Dendritic cell treated with granulocyte-macrophage colony-stimulating factor and Interleukin-4, amounts not matched to agents 40 ng/mL and 50 ng/mL, for 4 days (primary cell): ENCODE measurements around the gene KIAA2012.

Source experiments
- H3K27ac Mint-ChIP-seq: one replicate; pipeline ENCODE4 v1.8.0; 2022; ENCODE audit warnings: mild to moderate bottlenecking, mixed read lengths
- H3K27me3 Mint-ChIP-seq: one replicate; pipeline ENCODE4 v1.8.0; 2022; ENCODE audit warnings: mild to moderate bottlenecking, mixed read lengths
- H3K36me3 Mint-ChIP-seq: one replicate; pipeline ENCODE4 v1.8.0; 2022; ENCODE audit warnings: low read depth, mixed read lengths
- H3K4me1 Mint-ChIP-seq: one replicate; pipeline ENCODE4 v1.8.0; 2022; ENCODE audit warnings: low read depth, mixed read lengths
- H3K4me3 Mint-ChIP-seq: one replicate; pipeline ENCODE4 v1.8.0; 2022; ENCODE audit warnings: mild to moderate bottlenecking, moderate library complexity, mixed read lengths
- H3K9me3 Mint-ChIP-seq: one replicate; pipeline ENCODE4 v1.8.0; 2022; ENCODE audit warnings: mixed read lengths
- intact Hi-C: fragments of 100-400 bp; cut with micrococcal nuclease; formaldehyde crosslinking; loops from one replicate; pipeline ENCODE4 v1.15.0; 2022

The KIAA2012 gene

DNA sequence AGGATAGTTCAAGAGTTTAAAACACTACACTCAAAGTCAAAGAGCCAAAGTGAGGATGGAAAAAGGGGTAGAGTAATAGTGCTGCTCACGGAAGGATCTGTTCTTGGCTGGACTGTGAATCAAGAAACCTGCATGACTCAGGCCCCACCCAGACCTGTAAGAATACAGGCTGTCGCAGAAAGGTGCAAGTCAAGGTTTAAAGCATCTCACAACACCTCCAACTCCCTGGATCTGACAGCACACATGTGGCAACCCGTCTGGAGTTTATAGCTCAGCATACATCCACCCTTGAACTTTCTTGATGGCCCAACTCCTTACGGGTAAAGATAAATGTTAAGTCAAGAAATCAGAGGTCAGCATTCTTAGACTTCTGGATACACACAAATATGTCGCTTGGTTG is 6.3 kb downstream of the KIAA2012 start:
- Mint-ChIP-seq H3K27me3 (peaks cover 2% of the 10 kb centered on the region), H3K36me3 (no peaks in the 10 kb centered on the region), H3K9me3 (no peaks in the 10 kb centered on the region), H3K4me3 (no peak overlapping the region), H3K27ac (no peak overlapping the region), H3K4me1 (no peaks in the 10 kb centered on the region)
- intact Hi-C loops: no loop called here

DNA sequence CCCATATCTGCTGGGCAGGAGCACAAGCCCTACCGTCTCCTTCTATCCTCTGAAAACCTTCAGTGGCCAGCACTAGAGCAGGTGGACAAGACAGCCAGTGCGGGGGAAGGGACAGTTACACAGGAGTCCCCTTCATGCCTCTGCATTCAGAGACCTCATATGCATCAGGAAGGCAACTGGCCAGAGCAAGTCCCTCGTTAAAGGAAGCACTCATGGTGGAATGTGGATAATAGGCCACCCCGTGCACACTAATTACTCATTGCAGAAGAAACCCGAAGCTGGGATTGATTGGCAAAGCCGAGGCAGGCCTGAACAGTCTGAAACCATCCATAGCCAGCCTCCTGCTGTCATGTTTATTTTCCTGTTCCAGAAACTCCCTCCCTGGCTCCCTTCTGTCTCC is 11.2 kb downstream of the KIAA2012 start:
- no peaks in the 10 kb centered on the region for H3K36me3 Mint-ChIP-seq
- no peak overlapping the region for H3K4me3 Mint-ChIP-seq
- intact Hi-C loops: no loop called here
- H3K27me3 Mint-ChIP-seq: peaks cover 5% of the 10 kb centered on the region
- no peaks in the 10 kb centered on the region for H3K4me1 Mint-ChIP-seq
- no peak overlapping the region for H3K27ac Mint-ChIP-seq
- H3K9me3 Mint-ChIP-seq: no peaks in the 10 kb centered on the region

DNA sequence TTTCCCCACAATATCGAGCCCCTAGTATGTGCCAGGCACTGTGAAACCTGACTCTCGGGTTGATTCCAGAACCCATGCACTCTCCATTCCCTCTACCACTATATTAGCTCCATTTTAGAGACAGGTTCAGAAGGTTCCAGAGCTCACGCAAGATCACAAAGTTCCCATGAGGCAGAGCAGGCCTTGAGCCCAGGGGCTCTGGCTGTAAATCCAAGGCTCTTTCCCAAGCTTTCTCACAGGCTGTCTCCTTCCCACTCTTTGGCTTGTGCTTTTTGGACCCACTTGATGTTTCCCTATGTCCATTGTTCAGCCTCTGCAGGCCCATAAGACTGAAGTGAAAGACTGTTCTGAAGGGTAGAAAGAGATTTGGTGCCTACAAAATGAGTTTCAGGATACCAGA is 15.7 kb downstream of the KIAA2012 start:
- intact Hi-C loops: no loop called here
- Mint-ChIP-seq H3K36me3 (no peaks in the 10 kb centered on the region), H3K4me1 (peaks cover 20% of the 10 kb centered on the region), H3K9me3 (no peaks in the 10 kb centered on the region), H3K27ac (no peak overlapping the region), H3K27me3 (peaks cover 29% of the 10 kb centered on the region), H3K4me3 (no peak overlapping the region)

DNA sequence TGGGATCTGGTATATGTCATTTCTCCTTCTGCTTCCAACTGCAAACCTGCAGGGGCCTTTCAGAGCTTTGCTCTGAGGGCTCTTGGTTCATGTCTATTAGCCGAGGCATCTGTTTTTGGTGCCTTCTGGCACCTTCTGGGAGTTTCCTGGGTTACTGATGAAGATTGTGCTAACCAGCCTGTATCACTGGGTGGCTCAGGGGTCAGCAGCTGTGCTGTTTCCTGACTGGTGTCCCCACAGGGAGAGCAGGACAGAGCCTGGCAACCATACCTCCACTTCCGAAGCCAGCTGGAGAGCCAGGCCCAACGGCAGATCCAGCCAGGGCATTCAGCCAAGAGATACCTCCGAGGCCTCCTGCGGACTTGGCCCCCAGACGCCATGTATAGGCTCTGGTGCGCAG is 17.5 kb downstream of the KIAA2012 start:
- Mint-ChIP-seq H3K4me3 (no peak overlapping the region), H3K9me3 (no peaks in the 10 kb centered on the region), H3K27me3 (peaks cover 29% of the 10 kb centered on the region), H3K27ac (no peak overlapping the region), H3K4me1 (peaks cover 20% of the 10 kb centered on the region), H3K36me3 (no peaks in the 10 kb centered on the region)
- intact Hi-C loops: no loop called here

DNA sequence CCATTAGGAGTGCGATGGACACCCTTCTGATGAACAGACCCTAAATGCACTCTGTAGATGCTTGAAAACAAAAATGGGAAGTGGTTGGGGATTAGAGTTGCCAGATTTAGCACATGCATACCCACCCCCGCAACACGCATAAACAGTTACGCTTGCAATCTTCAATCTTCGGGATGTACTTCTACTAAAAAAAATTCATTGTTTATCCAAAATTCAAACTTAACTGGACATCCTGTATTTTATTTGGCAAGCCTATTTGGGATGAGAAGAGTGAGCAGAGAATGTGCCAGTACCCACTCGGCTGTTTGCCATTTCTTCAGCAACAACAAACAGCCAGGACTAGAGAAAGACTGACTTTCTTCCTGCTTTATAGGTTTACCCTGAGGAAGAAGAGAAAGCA is 18.4 kb downstream of the KIAA2012 start:
- Mint-ChIP-seq H3K27me3 (peaks cover 29% of the 10 kb centered on the region), H3K27ac (peak overlapping the region; percentile 51), H3K36me3 (no peaks in the 10 kb centered on the region), H3K4me3 (no peak overlapping the region), H3K9me3 (no peaks in the 10 kb centered on the region), H3K4me1 (peaks cover 20% of the 10 kb centered on the region)
- intact Hi-C loops: no loop called here

DNA sequence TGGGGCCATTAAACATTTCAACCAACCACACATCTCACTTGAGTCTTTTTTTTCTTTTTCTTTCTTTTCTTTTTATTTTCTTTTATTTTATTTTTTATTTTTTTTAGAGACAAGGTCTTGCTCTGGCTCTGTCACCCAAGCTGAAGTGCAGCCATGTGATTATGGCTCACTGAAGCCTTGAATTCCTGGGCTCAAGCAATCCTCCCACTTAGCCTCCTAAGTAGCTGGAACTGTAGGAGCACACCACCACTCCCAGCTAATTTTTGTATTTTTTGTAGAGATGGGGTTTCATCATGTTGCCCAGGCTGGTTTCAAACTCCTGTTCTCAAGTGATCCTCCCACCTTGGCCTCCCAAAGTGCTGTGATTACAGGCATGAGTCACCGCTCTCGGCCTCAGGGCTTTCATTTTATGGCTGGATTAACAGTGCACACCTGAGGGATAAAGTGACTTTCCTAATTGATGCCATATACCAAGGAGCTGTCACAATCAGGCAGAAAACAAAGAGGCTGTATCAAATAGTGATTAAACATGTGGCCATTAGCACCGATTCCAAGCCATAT is 21.5 kb downstream of the KIAA2012 start:
- H3K36me3 Mint-ChIP-seq: no peaks in the 10 kb centered on the region
- peaks cover 20% of the 10 kb centered on the region for H3K4me1 Mint-ChIP-seq
- peaks cover 26% of the 10 kb centered on the region for H3K27me3 Mint-ChIP-seq
- H3K4me3 Mint-ChIP-seq: no peak overlapping the region
- intact Hi-C loops: no loop called here
- H3K27ac Mint-ChIP-seq: no peak overlapping the region
- H3K9me3 Mint-ChIP-seq: no peaks in the 10 kb centered on the region

DNA sequence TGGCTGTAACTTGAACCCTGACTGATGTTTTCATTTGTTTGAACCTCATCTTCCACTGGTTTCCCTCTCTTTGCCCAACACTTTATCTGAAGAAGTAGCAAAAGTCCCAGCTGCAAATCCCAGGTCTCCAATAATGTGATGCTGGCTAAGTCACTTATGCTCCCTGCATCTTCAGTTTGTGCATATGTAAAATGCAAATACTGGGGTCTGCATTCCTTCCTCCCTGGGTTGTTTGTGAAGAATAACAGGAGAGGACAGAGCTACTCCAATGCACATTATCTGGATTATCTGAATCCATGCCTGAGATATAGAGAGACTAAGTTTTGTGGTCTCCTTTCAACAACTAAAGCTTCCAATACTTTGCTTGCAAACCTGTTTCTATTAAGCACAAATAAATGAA is 22.2 kb downstream of the KIAA2012 start:
- Mint-ChIP-seq H3K27ac (no peak overlapping the region), H3K27me3 (peaks cover 23% of the 10 kb centered on the region), H3K9me3 (no peaks in the 10 kb centered on the region), H3K4me3 (no peak overlapping the region), H3K4me1 (peaks cover 20% of the 10 kb centered on the region), H3K36me3 (no peaks in the 10 kb centered on the region)
- intact Hi-C loops: no loop called here

DNA sequence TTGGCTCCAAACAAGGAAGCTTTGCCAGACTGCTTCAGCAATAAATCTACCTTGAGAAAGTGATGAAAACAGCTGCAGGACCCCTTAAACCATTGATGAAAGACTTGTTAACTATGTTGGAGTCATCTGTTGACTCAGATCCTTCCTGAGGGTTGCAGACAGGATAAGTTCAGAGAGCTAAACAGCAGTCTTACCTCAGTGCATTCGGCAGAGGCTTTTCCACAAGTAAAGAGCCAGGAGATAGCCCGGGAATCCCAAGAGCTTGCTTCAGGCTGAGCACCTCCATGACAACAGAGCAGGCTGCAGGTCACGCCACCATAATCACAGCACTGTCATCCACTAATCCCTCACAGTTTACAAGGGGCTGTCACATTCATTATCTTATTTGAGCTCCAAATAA is 23.7 kb downstream of the KIAA2012 start:
- Mint-ChIP-seq H3K36me3 (no peaks in the 10 kb centered on the region), H3K4me3 (no peak overlapping the region), H3K9me3 (no peaks in the 10 kb centered on the region), H3K27me3 (peaks cover 13% of the 10 kb centered on the region), H3K4me1 (peaks cover 10% of the 10 kb centered on the region), H3K27ac (no peak overlapping the region)
- intact Hi-C loops: no loop called here

DNA sequence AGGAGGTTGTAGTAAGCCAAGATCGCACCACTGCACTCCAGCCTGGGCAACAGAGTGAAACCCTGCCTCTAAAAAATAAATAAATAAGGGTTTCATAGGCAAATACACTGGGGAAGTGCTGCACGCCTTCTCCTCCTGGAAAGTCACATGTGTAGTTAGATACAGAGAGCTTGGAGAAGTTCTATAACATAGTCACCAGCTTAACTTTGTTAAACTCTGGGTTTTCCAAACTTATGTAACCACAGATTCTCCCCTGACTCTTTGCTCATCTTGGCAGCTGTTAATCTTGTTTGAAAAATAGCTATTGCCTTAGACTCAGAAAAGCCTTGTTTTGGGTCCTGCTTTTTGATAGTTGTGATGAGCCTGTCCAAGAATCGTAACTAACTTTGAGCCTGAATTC is 25.2 kb downstream of the KIAA2012 start:
- Mint-ChIP-seq H3K4me1 (no peaks in the 10 kb centered on the region), H3K27ac (no peak overlapping the region), H3K9me3 (no peaks in the 10 kb centered on the region), H3K4me3 (no peak overlapping the region), H3K36me3 (no peaks in the 10 kb centered on the region), H3K27me3 (peaks cover 6% of the 10 kb centered on the region)
- intact Hi-C loops: no loop called here

DNA sequence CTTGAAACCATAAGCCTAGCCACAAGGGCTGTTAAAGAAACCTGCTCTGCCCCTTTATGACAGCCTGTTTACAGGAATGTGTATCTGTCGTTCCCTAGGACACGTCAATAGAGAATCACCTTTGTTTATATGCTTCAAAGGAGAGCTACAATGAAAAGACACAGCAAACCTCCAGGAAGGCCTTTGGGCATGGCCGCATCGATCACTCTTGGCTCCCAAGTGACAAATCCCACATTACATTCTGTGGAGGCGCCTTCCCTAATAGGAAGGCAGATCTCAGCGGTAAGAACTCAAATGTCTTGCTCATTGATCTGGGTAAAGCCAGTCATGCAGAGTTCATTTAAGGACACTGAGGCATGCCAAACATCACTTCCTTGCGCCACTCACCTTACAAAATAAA is 26.5 kb downstream of the KIAA2012 start:
- peaks cover 5% of the 10 kb centered on the region for H3K4me1 Mint-ChIP-seq
- no peak overlapping the region for H3K4me3 Mint-ChIP-seq
- peaks cover 6% of the 10 kb centered on the region for H3K27me3 Mint-ChIP-seq
- no peaks in the 10 kb centered on the region for H3K9me3 Mint-ChIP-seq
- intact Hi-C loops: no loop called here
- H3K36me3 Mint-ChIP-seq: no peaks in the 10 kb centered on the region
- no peak overlapping the region for H3K27ac Mint-ChIP-seq

DNA sequence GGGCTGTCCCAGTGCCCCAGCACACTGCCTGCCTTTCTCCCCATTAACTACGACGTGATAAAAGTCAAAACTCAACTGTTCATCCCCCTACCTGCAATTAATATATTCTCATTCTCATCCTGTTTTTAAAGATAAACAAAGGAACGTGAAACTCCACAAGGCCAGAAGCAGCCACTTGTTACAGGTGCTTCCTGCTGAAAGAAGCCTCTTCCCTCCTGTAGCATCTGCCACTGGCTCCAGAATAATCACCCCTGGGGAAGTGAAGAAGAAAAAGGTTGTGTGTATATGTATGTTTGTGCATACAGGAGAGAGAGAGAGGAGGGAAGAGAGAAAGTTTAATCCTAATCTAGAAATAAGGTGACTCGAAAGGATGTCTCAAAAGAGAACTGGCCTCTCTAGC is 27.1 kb downstream of the KIAA2012 start:
- peaks cover 8% of the 10 kb centered on the region for H3K27me3 Mint-ChIP-seq

DNA sequence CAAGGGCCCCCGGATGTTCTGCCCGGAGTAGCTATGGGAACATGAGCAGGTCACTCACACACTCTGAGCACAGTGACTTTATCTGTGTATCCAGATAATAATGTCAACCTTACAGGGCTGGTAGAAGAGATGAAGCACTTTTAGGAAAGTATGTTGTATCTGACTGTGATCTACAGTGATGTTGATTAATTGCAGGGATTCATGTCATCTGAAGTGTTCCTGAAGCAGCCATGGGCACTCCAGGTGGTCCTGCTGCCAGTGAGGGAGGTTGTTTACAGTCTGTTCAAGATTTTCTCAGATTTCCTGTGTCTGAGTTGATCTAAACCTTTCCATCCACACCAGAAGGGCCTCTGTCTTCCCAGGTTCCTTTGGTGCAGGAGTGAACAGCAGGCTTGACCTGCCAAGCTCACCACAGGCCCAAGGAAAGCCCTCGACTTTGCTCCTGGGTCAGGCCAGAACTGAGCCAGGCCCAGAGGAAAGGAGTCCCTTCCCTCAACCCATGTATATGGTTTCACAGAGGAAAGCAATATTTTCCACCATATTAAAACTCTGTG is 28.0 kb downstream of the KIAA2012 start:
- peaks cover 11% of the 10 kb centered on the region for H3K4me1 Mint-ChIP-seq
- no peaks in the 10 kb centered on the region for H3K9me3 Mint-ChIP-seq
- H3K36me3 Mint-ChIP-seq: no peaks in the 10 kb centered on the region
- H3K4me3 Mint-ChIP-seq: no peak overlapping the region
- H3K27me3 Mint-ChIP-seq: peaks cover 12% of the 10 kb centered on the region
- intact Hi-C loops: no loop called here
- no peak overlapping the region for H3K27ac Mint-ChIP-seq

More for the DNA sequence above, 27.1 kb downstream of the KIAA2012 start:
- Mint-ChIP-seq H3K9me3 (no peaks in the 10 kb centered on the region), H3K4me3 (no peak overlapping the region), H3K27ac (no peak overlapping the region), H3K4me1 (peaks cover 10% of the 10 kb centered on the region), H3K36me3 (no peaks in the 10 kb centered on the region)
- intact Hi-C loops: no loop called here

DNA sequence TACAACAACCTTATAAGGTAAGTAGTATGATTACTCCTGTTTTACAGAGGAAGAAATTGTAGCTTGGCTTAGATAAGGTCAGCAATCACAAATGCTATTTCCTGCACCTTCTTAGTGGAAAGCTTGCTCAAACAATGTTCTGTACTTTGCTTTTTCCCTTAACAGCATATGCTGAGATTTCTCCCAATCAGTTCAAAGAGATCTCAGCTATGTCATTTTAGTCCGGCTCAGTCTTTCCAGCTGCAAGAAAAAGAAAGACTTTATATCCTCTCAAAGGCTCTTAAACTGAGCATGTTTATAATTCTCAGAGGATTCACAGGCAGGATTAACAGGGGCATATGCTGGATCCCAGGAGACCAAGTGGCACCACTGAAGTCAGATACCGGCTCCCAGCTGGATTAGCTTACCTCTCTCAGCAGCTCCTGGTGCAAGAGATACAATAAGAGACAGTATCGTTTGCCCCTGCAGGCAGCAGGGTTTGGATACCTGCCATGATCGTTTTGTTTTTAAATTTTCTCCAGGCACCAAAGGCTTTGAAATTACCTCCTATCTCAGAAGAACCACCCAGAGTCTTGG is 29.5 kb downstream of the KIAA2012 start:
- no peak overlapping the region for H3K27ac Mint-ChIP-seq
- peaks cover 10% of the 10 kb centered on the region for H3K27me3 Mint-ChIP-seq
- H3K4me3 Mint-ChIP-seq: no peak overlapping the region
- no peaks in the 10 kb centered on the region for H3K9me3 Mint-ChIP-seq
- no peaks in the 10 kb centered on the region for H3K36me3 Mint-ChIP-seq
- intact Hi-C loops: no loop called here
- peaks cover 11% of the 10 kb centered on the region for H3K4me1 Mint-ChIP-seq

DNA sequence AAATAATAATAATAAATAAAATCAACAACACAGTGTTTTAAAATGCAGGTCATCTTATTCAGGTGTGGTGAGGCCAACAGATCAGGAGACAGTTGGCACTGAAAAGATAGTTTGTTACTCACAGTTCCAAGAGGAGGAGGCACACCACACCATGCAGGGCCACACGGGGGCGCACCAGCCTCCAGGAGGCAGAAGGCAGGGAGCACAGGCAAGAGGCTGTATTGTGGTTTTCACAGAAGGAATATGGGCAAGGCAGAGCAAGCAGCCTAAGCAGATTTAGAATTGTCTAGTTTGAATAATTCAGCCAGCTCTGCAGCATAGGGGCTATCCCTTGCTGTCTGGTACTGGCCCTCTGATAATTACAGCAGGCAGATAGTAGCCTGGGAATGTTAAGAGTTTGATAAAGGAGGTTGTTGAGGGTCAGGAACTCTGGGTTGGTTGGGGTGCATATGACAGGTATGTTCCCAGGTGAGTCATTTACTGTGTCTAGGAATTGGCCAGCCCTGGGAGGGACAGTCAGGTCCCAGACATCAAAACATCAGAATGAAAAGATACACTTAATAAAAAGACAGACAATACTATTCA is 31.3 kb downstream of the KIAA2012 start:
- H3K36me3 Mint-ChIP-seq: no peaks in the 10 kb centered on the region
- peaks cover 9% of the 10 kb centered on the region for H3K27me3 Mint-ChIP-seq
- H3K4me3 Mint-ChIP-seq: no peak overlapping the region
- H3K27ac Mint-ChIP-seq: peak overlapping the region; percentile 3
- H3K4me1 Mint-ChIP-seq: peaks cover 17% of the 10 kb centered on the region
- intact Hi-C loops: loop anchor here (1.0 kb wide), 1 partner anchor 74 kb away; no protein-coding TSS in a partner anchor
- H3K9me3 Mint-ChIP-seq: no peaks in the 10 kb centered on the region
